Vagina (tissue), 2 donors: ENCODE measurements around the gene SCFD2.

ENCODE experiments used
- POLR2AphosphoS5 ChIP-seq, 2 donors: sonication (generic); formaldehyde crosslinking; IDR thresholded peaks; one replicate each; pipeline ENCODE4 v1.9.0; 2017; ENCODE audit warnings: antibody characterized with exemption in 2 of 2, mild to moderate bottlenecking in 2 of 2, low read depth in 1 of 2; ENCODE audit not compliant: insufficient read depth in 1 of 2
- TF ChIP-seq, protein P1 (sequence below), 3 experiments: fragments of 450-650 bp in 2 of 3; fragments of 200-600 bp in 1 of 3; sonication (generic) in 1 of 3; IDR thresholded peaks; one replicate each; pipeline ENCODE4 v1.5.1; 2017 to 2019; ENCODE audit warnings: antibody characterized with exemption in 3 of 3, mild to moderate bottlenecking in 2 of 3, moderate library complexity in 2 of 3

GRCh38 chr4:53227451-53227850, 138.4 kb downstream of the SCFD2 start:
- TF ChIP-seq, protein P1, sequence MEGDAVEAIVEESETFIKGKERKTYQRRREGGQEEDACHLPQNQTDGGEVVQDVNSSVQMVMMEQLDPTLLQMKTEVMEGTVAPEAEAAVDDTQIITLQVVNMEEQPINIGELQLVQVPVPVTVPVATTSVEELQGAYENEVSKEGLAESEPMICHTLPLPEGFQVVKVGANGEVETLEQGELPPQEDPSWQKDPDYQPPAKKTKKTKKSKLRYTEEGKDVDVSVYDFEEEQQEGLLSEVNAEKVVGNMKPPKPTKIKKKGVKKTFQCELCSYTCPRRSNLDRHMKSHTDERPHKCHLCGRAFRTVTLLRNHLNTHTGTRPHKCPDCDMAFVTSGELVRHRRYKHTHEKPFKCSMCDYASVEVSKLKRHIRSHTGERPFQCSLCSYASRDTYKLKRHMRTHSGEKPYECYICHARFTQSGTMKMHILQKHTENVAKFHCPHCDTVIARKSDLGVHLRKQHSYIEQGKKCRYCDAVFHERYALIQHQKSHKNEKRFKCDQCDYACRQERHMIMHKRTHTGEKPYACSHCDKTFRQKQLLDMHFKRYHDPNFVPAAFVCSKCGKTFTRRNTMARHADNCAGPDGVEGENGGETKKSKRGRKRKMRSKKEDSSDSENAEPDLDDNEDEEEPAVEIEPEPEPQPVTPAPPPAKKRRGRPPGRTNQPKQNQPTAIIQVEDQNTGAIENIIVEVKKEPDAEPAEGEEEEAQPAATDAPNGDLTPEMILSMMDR (IDR thresholded peaks at IDR 0.05): no peak
- no peak for TF ChIP-seq POLR2AphosphoS5 (IDR thresholded peaks at IDR 0.05; ENCODE audit: insufficient read depth in 1 of 2, low read depth in 1 of 2)
